ENCODE measurements around the gene SHLD1. TPM values are rescaled to one million over a fixed set of nuclear protein-coding genes. Genes with fewer than 3 reads are reported as not detected.

The SHLD1 gene
- total RNA-seq, 5 donors from 2014 or later (not counting 1 experiment from before 2014, with no cell fraction given), result 10.0 to 15.8 (median 14.2) TPM

DNA sequence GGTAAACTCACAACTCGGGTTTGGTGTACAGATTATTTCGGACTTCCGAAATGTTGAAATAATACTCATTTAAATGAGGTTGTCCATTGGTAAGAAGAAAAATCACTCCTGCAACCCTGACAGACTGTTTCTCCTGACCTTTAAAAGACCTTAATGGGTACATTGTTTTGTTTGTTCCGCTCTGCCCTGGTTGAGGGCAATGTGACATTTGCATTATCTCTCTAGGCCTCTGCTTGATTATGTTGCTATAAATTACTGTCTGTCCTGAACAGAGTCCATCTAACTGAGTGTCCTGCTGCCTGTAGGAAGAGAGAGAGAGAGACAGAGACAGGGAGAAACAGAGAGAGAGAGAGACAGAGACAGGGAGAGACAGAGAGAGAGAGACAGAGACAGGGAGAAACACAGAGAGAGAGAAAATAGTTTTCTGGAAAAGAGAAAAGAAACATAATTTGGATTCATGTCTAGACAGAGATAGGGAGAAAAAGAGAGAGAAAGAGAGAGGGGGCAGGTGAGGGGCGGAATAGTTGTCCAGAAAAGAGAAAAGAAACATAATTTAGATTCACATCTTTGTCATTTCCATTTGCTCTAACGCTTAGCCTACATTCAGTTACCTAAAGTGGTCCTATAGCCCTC is 83.2 kb downstream of the SHLD1 start:
- Mint-ChIP-seq H3K9me3 (peaks cover 0 to 6% (median 4%) of the 10 kb centered on the region in 3 donors), H3K4me1 (peaks cover 32 to 41% (median 35%) of the 10 kb centered on the region in 3 donors), H3K36me3 (peaks cover 24% of the 10 kb centered on the region), H3K27me3 (no peaks in the 10 kb centered on the region), H3K27ac (peak overlapping the region; percentile 60 to 74), H3K4me3 (no peak overlapping the region)
- WGBS (ENCODE audit: insufficient coverage), result no CpG with 5 or more reads among the region's 6 CpGs
- no peak overlapping the region for H3K27ac ChIP-seq (ENCODE audit: low read length)
- no peak for DNase-seq
- peaks cover 0 to 3% of the 10 kb centered on the region in 2 donors for H3K36me3 ChIP-seq (ENCODE audit: control insufficient read depth in 2 of 2, extremely low read depth in 1 of 2, insufficient read depth in 1 of 2, low read length in 1 of 2)
- H3K4me3 ChIP-seq (ENCODE audit: control insufficient read depth in 1 of 2, extremely low read depth in 1 of 2, low read length in 1 of 2), result no peak overlapping the region
- H3K4me1 ChIP-seq (ENCODE audit: control insufficient read depth in 1 of 2, extremely low read depth in 1 of 2, insufficient read depth in 2 of 2, low read length in 2 of 2), result peaks cover 12 to 19% of the 10 kb centered on the region in 2 experiments
- ChIA-PET CTCF (no interaction called here), POLR2A (no interaction called here)
- no peaks in the 10 kb centered on the region for H3K9me3 ChIP-seq
- no peaks in the 10 kb centered on the region for H3K27me3 ChIP-seq (replicated peaks in 1 of 2; ENCODE audit: control insufficient read depth in 2 of 2, extremely low read depth in 1 of 2, insufficient read depth in 2 of 2, low read length in 1 of 2)
- ATAC-seq (replicated peaks in 1 of 4), result no peak

DNA sequence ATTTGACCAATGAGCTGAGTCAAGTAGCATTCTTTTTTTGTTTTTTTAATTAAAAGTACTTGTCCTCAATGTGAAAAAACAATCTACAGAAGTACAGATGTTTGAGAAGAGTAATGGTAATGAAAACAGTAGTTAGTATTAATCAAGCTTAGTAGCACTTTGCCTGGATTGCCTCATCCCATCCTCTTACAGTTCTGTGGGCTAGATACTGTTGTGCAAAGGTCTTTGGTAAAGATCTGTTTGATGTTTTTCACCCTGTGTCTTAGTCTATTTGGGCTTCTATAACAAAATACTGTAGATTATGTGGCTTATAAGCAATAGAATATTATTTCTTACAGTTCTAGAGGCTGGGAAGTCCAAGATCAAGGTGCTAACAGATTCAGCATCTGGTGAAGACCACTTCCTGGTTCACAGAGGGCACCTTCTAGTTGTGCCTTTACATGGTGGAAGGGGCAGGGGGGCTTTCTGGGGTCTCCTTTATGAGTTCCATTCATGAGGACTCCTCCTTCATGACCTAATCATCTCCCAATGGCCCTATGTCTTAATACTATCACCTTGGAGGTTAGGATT is 84.3 kb downstream of the SHLD1 start:
- peaks cover 12 to 19% of the 10 kb centered on the region in 2 experiments for H3K4me1 ChIP-seq (ENCODE audit: control insufficient read depth in 1 of 2, extremely low read depth in 1 of 2, insufficient read depth in 2 of 2, low read length in 2 of 2)
- peak overlapping the region; percentile 93 for H3K27ac ChIP-seq (ENCODE audit: low read length)
- H3K36me3 Mint-ChIP-seq, result peaks cover 24% of the 10 kb centered on the region
- CTCF ChIA-PET, result interaction anchor here in 1 of 2 donors (0.9 to 1.3 kb wide), 2 partner anchors 47 to 268 kb away, joined by 3 to 4 read pairs; no protein-coding TSS in a partner anchor
- peaks cover 0 to 3% of the 10 kb centered on the region in 2 donors for H3K36me3 ChIP-seq (ENCODE audit: control insufficient read depth in 2 of 2, extremely low read depth in 1 of 2, insufficient read depth in 1 of 2, low read length in 1 of 2)
- ATAC-seq (replicated peaks in 1 of 4) (no peak), DNase-seq (no peak)
- POLR2A ChIA-PET, result no interaction called here
- H3K9me3 ChIP-seq, result no peaks in the 10 kb centered on the region
- peaks cover 32 to 41% (median 35%) of the 10 kb centered on the region in 3 donors for H3K4me1 Mint-ChIP-seq
- H3K4me3 Mint-ChIP-seq, result no peak overlapping the region
- H3K27me3 ChIP-seq (replicated peaks in 1 of 2; ENCODE audit: control insufficient read depth in 2 of 2, extremely low read depth in 1 of 2, insufficient read depth in 2 of 2, low read length in 1 of 2), result no peaks in the 10 kb centered on the region
- H3K27ac Mint-ChIP-seq, result peak overlapping the region; percentile 28 to 96
- H3K4me3 ChIP-seq (ENCODE audit: control insufficient read depth in 1 of 2, extremely low read depth in 1 of 2, low read length in 1 of 2), result no peak overlapping the region
- H3K9me3 Mint-ChIP-seq, result peaks cover 0 to 6% (median 4%) of the 10 kb centered on the region in 3 donors
- no peaks in the 10 kb centered on the region for H3K27me3 Mint-ChIP-seq

DNA sequence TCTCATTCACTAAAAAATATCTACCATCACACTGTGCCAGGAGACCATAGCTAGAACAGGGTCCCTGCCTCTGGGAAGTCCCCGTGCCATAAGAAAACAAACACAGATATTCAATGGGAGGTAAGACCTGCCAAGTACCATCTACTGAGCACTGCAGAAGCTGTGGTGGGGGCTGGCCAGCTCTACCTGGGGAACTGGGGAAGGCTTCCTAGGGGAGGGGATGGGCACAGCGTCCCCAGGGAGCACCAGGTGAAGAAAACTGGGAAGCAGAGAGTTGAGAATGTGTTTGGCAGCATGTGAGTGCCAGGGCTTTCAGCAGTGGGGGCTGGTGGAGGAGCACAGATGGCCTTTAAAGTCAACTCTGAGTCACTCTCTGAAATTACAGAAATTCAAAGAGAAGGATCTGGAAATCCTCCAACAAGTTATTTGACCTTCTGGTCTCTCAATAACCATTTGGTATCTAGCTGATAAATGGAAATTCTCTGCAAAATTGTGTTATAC is 85.2 kb downstream of the SHLD1 start:
- CTCF ChIA-PET, result interaction anchor here (0.5 to 2.1 kb wide), 7 partner anchors 48 to 305 kb away, joined by 3 to 9 read pairs (median 4); no protein-coding TSS in a partner anchor
- peaks cover 0 to 6% (median 4%) of the 10 kb centered on the region in 3 donors for H3K9me3 Mint-ChIP-seq
- DNase-seq (peak in 12 of 35 experiments; percentile 2 to 55 (median 12)), ATAC-seq (replicated peaks in 1 of 4) (peak; percentile 50 to 76 (median 72))
- H3K27me3 Mint-ChIP-seq, result no peaks in the 10 kb centered on the region
- H3K27me3 ChIP-seq (replicated peaks in 1 of 2; ENCODE audit: control insufficient read depth in 2 of 2, extremely low read depth in 1 of 2, insufficient read depth in 2 of 2, low read length in 1 of 2), result no peaks in the 10 kb centered on the region
- no CpG with 5 or more reads among the region's 2 CpGs for WGBS (ENCODE audit: insufficient coverage)
- H3K36me3 Mint-ChIP-seq, result peaks cover 27% of the 10 kb centered on the region
- peaks cover 12 to 19% of the 10 kb centered on the region in 2 experiments for H3K4me1 ChIP-seq (ENCODE audit: control insufficient read depth in 1 of 2, extremely low read depth in 1 of 2, insufficient read depth in 2 of 2, low read length in 2 of 2)
- H3K4me3 Mint-ChIP-seq, result peak overlapping the region; percentile 28 to 62 (median 60)
- H3K4me3 ChIP-seq (ENCODE audit: control insufficient read depth in 1 of 2, extremely low read depth in 1 of 2, low read length in 1 of 2), result no peak overlapping the region
- H3K9me3 ChIP-seq, result no peaks in the 10 kb centered on the region
- peak overlapping the region; percentile 93 for H3K27ac ChIP-seq (ENCODE audit: low read length)
- POLR2A ChIA-PET, result interaction anchor here (0.6 to 1.3 kb wide), 9 partner anchors 9 to 1014 kb away, joined by 3 to 5 read pairs (median 3); no protein-coding TSS in a partner anchor
- peaks cover 32 to 44% (median 35%) of the 10 kb centered on the region in 3 donors for H3K4me1 Mint-ChIP-seq
- H3K36me3 ChIP-seq (ENCODE audit: control insufficient read depth in 2 of 2, extremely low read depth in 1 of 2, insufficient read depth in 1 of 2, low read length in 1 of 2), result peaks cover 0 to 3% of the 10 kb centered on the region in 2 donors
- peak overlapping the region; percentile 91 to 96 for H3K27ac Mint-ChIP-seq

DNA sequence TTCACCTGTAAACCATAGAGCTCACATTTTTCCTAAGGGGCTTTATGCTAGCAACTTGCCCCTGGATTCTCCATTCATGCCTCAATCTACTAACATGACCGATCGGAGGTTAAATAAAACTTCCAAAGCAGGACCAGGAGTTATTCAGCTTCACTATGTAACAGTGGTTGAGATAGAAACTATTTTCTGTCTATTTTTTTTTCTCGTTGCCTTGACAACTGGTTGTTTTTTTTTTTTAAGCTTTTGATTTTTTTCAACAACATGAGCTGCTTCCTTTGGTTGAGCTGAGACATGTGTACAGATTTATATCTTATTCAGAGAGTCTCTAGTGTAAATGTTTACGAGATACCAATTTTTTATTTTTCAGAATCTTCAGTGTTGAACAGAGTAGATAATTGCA is 85.7 kb downstream of the SHLD1 start:
- H3K4me3 Mint-ChIP-seq, result peak overlapping the region; percentile 49 to 62 (median 60)
- no peaks in the 10 kb centered on the region for H3K27me3 Mint-ChIP-seq
- ATAC-seq (replicated peaks in 1 of 4), result peak; percentile 74 to 91 (median 75)
- WGBS (ENCODE audit: insufficient coverage), result 0% methylated on average over 1 of the region's 4 CpGs
- H3K4me1 Mint-ChIP-seq, result peaks cover 32 to 44% (median 35%) of the 10 kb centered on the region in 3 donors
- peaks cover 27% of the 10 kb centered on the region for H3K36me3 Mint-ChIP-seq
- peak in 2 of 35 experiments; percentile 38 to 79 for DNase-seq
- Histone ChIP-seq H3K27me3 (replicated peaks in 1 of 2; ENCODE audit: control insufficient read depth in 2 of 2, extremely low read depth in 1 of 2, insufficient read depth in 2 of 2, low read length in 1 of 2) (no peaks in the 10 kb centered on the region), H3K4me1 (ENCODE audit: control insufficient read depth in 1 of 2, extremely low read depth in 1 of 2, insufficient read depth in 2 of 2, low read length in 2 of 2) (peaks cover 12 to 19% of the 10 kb centered on the region in 2 experiments), H3K36me3 (ENCODE audit: control insufficient read depth in 2 of 2, extremely low read depth in 1 of 2, insufficient read depth in 1 of 2, low read length in 1 of 2) (peaks cover 0 to 3% of the 10 kb centered on the region in 2 donors), H3K27ac (ENCODE audit: low read length) (peak overlapping the region; percentile 93), H3K9me3 (no peaks in the 10 kb centered on the region), H3K4me3 (ENCODE audit: control insufficient read depth in 1 of 2, extremely low read depth in 1 of 2, low read length in 1 of 2) (no peak overlapping the region)
- peaks cover 0 to 6% (median 4%) of the 10 kb centered on the region in 3 donors for H3K9me3 Mint-ChIP-seq
- peak overlapping the region; percentile 91 to 96 for H3K27ac Mint-ChIP-seq
- CTCF ChIA-PET, result interaction anchor here (0.5 to 2.1 kb wide), 11 partner anchors 11 to 1850 kb away, joined by 3 to 9 read pairs (median 4); partner anchors contain the start of gene CDS2 (in 1 of the 2)
- POLR2A ChIA-PET, result interaction anchor here (0.6 to 1.3 kb wide), 16 partner anchors 8 to 303 kb away, joined by 3 to 8 read pairs (median 4); no protein-coding TSS in a partner anchor

DNA sequence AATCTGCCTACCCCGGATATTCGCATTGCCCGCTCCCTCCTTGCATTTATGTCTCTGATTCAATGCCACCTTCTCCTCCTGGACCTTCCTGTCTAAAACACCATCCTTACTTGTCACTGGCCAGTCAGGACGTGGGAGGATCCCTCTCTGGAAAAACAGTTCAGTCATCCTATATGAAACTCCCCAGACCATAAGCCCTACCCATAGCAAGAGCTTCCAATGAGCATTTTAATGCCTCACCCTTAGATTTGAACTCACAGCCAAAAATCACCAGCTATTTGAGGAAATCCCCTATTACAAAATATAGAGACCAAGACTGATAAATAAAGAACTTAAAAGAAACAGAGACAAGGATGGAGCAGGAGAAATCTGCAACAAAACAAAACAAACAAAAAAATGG is 86.4 kb downstream of the SHLD1 start:
- Histone ChIP-seq H3K27me3 (replicated peaks in 1 of 2; ENCODE audit: control insufficient read depth in 2 of 2, extremely low read depth in 1 of 2, insufficient read depth in 2 of 2, low read length in 1 of 2) (no peaks in the 10 kb centered on the region), H3K27ac (ENCODE audit: low read length) (peak overlapping the region; percentile 93), H3K4me1 (ENCODE audit: control insufficient read depth in 1 of 2, extremely low read depth in 1 of 2, insufficient read depth in 2 of 2, low read length in 2 of 2) (peaks cover 12 to 19% of the 10 kb centered on the region in 2 experiments), H3K4me3 (ENCODE audit: control insufficient read depth in 1 of 2, extremely low read depth in 1 of 2, low read length in 1 of 2) (no peak overlapping the region), H3K36me3 (ENCODE audit: control insufficient read depth in 2 of 2, extremely low read depth in 1 of 2, insufficient read depth in 1 of 2, low read length in 1 of 2) (peaks cover 0 to 3% of the 10 kb centered on the region in 2 donors), H3K9me3 (no peaks in the 10 kb centered on the region)
- Mint-ChIP-seq H3K36me3 (peaks cover 23% of the 10 kb centered on the region), H3K27me3 (no peaks in the 10 kb centered on the region), H3K4me3 (peak overlapping the region; percentile 40 to 62 (median 49)), H3K27ac (peak overlapping the region; percentile 91 to 96), H3K9me3 (peaks cover 0 to 6% (median 4%) of the 10 kb centered on the region in 3 donors), H3K4me1 (peaks cover 32 to 44% (median 35%) of the 10 kb centered on the region in 3 donors)
- ATAC-seq (replicated peaks in 1 of 4) (no peak), DNase-seq (peak in 1 of 35 experiments; percentile 33)
- CTCF ChIA-PET, result interaction anchor here (0.6 to 2.1 kb wide), 7 partner anchors 10 to 1851 kb away, joined by 3 to 9 read pairs (median 4); partner anchors contain the start of gene CDS2 (in 1 of the 2)
- WGBS (ENCODE audit: insufficient coverage), result 95% methylated on average over 4 of the region's 4 CpGs
- POLR2A ChIA-PET, result interaction anchor here (0.6 to 1.3 kb wide), 13 partner anchors 7 to 304 kb away, joined by 3 to 8 read pairs (median 4); no protein-coding TSS in a partner anchor

DNA sequence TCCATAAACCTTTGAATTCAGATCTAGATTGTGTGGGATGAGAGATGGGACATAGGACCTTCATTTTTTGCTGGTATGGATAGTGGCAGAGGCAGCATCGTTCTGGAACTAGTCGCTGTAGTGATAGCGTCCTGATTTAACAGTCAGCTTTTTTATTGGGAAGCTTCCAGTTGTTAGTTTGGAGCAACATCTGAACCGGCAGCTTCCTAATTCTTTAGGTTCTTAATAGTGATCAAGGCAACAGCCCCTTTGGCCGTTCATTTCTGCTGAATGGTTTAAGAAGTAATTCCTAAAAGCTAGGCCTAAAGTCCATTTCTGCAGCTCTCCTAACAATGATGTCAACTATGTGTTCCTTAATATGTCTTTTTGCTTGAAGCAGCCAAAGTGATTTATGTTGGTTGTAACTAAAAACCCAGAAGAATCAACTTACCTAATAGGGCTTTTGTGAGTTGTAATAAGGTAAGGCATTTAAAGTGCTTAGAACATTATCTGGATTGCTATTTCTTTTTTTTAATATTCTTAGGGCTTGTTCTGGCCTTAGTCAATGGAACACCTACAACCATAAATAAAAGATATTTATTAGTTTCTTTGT is 90.3 kb downstream of the SHLD1 start:
- POLR2A ChIA-PET, result no interaction called here
- WGBS (ENCODE audit: insufficient coverage), result 96% methylated on average over 5 of the region's 5 CpGs
- no peak for ATAC-seq (replicated peaks in 1 of 4)
- no peak for DNase-seq
- Histone ChIP-seq H3K4me1 (ENCODE audit: control insufficient read depth in 1 of 2, extremely low read depth in 1 of 2, insufficient read depth in 2 of 2, low read length in 2 of 2) (peaks cover 12 to 26% of the 10 kb centered on the region in 2 experiments), H3K9me3 (no peaks in the 10 kb centered on the region), H3K27ac (ENCODE audit: low read length) (no peak overlapping the region), H3K36me3 (ENCODE audit: control insufficient read depth in 2 of 2, extremely low read depth in 1 of 2, insufficient read depth in 1 of 2, low read length in 1 of 2) (no peaks in the 10 kb centered on the region), H3K27me3 (replicated peaks in 1 of 2; ENCODE audit: control insufficient read depth in 2 of 2, extremely low read depth in 1 of 2, insufficient read depth in 2 of 2, low read length in 1 of 2) (no peaks in the 10 kb centered on the region), H3K4me3 (ENCODE audit: control insufficient read depth in 1 of 2, extremely low read depth in 1 of 2, low read length in 1 of 2) (no peak overlapping the region)
- Mint-ChIP-seq H3K4me3 (no peak overlapping the region), H3K36me3 (peaks cover 9% of the 10 kb centered on the region), H3K4me1 (peaks cover 49 to 64% (median 55%) of the 10 kb centered on the region in 3 donors), H3K27ac (no peak overlapping the region), H3K9me3 (no peaks in the 10 kb centered on the region), H3K27me3 (no peaks in the 10 kb centered on the region)
- CTCF ChIA-PET, result no interaction called here
